HG03354 (cell line): ENCODE results near the gene GRK4.
A peak's percentile ranks its signal among the peaks of the same experiment; 100 is the strongest.
"Not testable (repeated sequence)": the region's sequence is repeated elsewhere in the genome, so short reads cannot be mapped to it uniquely, and the experiment has no call there.

Experiments used
- ATAC-seq: cut with Tn5 transposase; IDR thresholded peaks from one replicate; pipeline ENCODE4 v1.9.1; 2021; ENCODE audit warnings: mild to moderate bottlenecking; ENCODE audit not compliant: unreplicated experiment, poor library complexity, severe bottlenecking

The GRK4 gene

GRCh38 chr4:2954358-2955185 lies 8.8 kb upstream of the GRK4 start:
- peak; percentile 57 for ATAC-seq

- not testable (repeated sequence) for ATAC-seq
These were observed 8.0 kb upstream of the GRK4 start for GRCh38 chr4:2955186-2956044.

GRCh38 chr4:2958446-2958845 lies 4.9 kb upstream of the GRK4 start:
- no peak for ATAC-seq

DNA sequence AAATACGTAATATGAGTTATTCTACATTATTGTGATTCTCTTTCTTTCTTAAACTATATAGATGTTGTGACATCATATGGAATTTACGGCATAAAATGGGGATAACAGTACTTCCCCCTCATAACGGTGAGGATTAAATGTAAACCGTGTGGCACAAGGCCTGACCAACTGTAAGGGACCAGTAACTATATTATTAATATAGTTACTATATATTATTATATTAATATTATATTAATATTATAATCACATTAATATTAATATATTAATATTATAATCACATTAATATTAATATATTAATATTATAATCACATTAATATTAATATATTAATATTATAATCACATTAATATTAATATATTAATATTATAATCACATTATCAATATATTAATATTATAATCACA lies 2.9 kb upstream of the GRK4 start:
- not testable (repeated sequence) for ATAC-seq

- ATAC-seq, result no peak
These were observed 2.0 kb upstream of the GRK4 start for GRCh38 chr4:2961421-2961810.

DNA sequence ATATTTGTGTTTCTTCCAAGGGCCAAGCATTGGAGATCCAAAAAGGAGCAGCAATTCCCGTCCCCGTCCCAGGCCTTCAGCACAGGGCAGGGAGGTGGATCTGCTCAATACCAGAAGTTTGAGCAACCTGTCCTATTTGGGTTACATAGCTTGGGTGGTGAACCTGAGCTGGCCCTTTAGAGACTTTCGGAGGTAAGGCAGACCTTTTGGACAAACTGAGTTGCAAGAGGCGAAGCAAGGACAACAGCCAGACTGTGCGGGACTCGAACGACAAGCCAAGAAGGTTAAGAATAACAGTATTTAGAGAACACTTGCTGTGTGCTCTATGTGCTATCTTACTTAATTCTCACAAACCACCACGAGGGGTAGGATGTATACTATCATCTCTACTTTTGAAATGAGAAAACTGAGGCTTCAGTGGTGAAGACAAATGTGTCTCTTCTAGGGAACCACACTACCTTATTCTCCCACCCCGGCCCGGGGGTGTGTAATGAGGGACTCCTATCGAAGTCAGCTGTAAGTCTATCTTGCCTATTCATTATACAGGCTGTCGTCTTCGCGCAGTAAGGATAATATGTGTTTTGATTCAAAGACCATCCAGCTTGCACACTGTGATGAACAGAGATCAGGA lies 1.4 kb upstream of the GRK4 start:
- ATAC-seq, result no peak

GRCh38 chr4:2962614-2963174 lies 677 bp upstream of the GRK4 start:
- peak; percentile 30 for ATAC-seq

- ATAC-seq, result peak; percentile 39
These were observed 648 bp downstream of the GRK4 start for GRCh38 chr4:2963966-2964471.

DNA sequence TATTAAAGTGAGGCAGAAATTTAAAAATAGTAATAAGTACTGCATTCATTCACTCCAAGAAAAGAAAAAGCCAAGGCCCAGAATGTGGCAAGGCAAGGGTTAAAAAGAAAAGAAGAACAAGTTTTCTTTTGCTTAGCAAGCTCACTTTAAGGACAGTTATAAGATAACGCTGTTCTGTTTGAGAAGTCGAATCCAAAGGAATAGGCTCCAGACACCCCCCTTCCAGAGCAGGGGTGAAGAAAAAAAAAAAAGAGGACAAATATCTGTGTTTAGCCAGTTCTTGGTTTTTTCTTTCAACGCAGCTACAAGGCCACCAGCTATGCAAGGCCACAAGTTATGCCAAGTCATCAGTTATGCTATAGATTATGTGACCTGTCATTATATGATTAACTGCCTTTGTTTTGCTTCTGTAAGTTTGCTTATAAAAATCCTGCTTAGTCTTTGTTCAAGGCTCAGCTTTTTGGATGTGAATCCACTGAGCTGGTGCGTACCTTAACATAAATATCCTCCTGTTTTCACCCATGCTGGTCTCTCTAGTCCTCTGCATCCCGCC lies 1.4 kb downstream of the GRK4 start:
- no peak for ATAC-seq

- ATAC-seq, result no peak
These were observed 1.9 kb downstream of the GRK4 start for GRCh38 chr4:2965262-2965661.

DNA sequence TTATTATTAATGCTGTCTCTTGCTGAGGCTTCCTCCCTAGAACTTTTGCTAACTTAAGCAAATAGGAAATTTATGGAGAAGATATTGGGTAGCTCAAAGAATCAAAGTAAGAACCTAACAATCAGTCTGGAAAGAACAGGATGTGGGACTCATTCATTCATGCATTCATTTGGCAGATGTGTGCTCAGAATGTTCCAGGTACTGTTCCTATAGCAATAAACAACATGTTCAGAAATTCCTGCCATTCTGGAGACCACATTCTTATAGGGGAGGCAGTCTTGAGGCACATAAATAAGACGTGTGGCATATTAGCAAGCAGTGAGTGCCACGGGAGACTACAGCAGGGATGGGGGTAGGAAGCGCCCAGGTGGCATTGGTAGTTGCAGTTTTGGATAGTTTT lies 5.0 kb downstream of the GRK4 start:
- ATAC-seq, result no peak

GRCh38 chr4:2971275-2971674 lies 7.9 kb downstream of the GRK4 start:
- no peak for ATAC-seq

GRCh38 chr4:2977211-2978088 lies 14.1 kb downstream of the GRK4 start:
- no peak for ATAC-seq

DNA sequence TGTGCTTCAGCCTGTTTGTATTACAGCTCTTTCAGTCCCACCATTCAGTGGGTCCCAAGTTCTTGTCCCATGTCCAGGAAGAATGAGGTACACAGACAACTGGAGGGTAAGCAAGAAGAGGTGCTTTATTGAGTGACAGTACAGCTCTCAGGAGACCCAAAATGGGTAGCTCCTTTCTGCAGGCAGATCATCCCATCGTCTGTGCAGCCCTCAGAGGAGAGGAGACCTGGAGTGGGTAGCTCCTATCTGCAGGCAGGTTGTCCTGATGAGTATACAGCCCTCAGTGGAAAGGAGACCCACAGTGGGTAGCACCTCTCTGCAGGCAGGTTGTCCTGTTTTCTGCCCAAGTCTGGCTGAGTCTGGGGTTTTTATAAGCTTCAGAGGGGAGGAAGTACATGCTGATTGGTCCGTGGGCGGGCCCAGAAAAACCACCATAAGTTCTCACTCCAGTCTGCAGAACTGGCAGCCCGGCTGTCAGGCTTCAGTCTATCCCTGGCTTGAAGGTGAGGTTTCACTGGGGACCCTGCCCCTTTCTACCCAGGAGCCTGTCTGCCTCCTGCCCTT lies 18.0 kb downstream of the GRK4 start:
- ATAC-seq, result no peak

DNA sequence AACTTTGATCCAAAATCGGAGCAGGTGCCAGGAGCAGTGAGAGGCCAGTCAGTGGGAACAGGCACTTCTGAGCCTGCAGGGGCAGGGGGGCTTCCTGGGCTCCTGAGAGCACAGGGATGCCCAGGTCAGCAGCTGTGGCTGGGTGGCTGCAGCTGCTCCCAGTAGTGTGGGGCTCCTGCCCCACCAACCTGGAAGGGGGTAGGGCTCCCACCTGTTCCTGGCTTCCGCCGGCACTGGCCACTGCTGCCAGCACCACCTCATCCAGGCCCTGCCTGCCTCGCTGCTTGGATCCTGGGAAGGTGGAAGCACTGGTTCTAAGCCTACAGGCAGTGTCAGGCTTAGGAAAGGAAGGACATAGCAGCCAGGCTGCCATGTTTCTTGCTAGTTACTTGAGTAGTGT lies 18.6 kb downstream of the GRK4 start:
- ATAC-seq, result no peak

- ATAC-seq, result not testable (repeated sequence)
These were observed 20.3 kb downstream of the GRK4 start for GRCh38 chr4:2983715-2984114.

GRCh38 chr4:2991243-2991642 lies 27.9 kb downstream of the GRK4 start:
- ATAC-seq, result no peak

DNA sequence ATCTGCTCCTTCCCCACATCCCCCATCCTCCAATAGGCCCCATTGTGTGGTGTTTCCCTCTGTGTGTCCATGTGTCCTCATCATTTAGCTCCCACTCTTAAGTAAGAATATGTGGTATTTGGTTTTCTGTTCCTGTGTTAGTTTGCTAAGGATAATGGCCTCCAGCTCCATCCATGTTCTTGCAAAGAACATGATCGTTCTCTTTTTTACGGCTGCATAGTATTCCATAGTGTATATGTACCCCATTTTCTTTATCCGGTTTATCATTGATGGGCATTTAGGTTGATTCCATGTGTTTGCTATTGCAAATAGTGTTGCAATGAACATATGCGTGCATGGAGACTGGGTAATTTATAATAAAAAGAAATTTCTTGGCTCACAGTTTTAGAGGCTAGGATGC lies 31.5 kb downstream of the GRK4 start:
- ATAC-seq, result no peak
